HG03025 (cell line): ENCODE results near the gene JTB.
"Not testable (repeated sequence)": the region's sequence is repeated elsewhere in the genome, so short reads cannot be mapped to it uniquely, and the experiment has no call there.

Source experiments
- ATAC-seq: cut with Tn5 transposase; IDR thresholded peaks from one replicate; pipeline ENCODE4 v1.9.1; 2021; ENCODE audit warnings: mild to moderate bottlenecking, moderate library complexity; ENCODE audit not compliant: unreplicated experiment, low FRiP score

JTB gene

DNA sequence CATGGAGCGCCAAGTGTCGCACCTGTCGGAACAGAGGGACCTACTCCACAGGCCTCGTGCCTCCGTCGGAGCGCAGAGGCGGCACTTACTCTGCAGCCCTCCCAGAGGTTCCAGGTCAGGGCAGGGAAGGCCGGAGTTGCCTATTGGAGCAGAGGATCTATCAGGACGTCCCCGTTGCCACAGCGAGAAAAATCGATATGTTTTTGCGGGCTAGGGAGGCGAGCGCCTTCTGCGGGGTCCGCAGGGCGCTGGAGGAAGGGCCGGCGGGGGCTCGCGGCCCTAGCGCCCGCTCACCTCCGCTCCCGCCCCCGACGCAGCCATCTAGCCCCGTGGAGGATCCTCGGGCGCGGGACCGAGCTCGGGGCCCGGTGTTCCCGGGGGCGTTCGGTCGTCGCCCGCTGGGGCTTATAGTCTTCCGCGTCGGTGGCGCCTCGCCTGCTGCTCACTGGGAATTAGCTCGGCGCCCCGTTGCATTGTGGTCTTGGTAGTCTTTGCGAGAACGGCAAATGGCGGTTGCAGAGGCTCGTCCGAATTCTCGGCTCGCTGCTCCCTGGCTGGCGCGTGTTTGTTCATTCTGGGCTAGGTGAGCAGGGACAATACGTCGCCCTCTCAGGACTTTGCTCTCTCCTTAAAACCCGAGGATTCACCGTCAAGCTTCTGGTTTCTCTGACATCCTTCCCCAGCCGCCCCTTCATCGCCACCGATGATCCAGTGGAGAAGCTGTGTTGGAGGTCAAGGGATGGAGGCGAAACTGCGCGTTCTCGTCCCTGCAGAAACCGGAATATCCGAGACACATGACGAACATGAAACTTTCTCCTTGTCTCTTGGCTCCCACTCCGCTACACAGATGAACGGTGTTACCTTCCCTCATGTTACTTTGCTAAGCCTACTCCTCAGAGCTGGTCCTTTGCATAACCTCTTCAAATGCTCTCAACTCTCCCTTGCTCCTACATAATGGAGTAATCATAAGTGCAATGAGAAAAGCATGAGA is at the start of gene JTB:
Gene JTB, minus strand, starts transcription at position 425 of the 991 bp plus-strand sequence. Its CDS starts 422 bp downstream, at position 3.
- peak; percentile 59 for ATAC-seq

DNA sequence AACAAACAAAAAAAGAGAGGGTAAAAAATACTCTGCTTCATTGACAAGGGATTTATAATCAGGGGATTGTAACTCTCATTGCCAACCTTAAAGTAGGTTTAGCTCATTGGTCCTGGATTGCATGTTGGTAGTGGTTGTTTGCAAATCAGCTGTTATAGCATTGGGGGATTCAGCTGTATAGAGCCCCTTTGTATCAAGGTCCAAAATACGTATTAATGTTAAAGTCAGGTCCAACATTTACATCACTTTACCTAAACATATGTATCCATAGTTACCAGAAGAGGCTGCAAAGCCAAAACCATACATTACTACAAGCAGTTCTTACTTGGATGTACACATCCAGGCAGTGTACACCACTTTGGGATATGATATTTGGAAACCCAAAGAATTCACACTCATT is 42.5 kb upstream of the JTB start:
- no peak for ATAC-seq

DNA sequence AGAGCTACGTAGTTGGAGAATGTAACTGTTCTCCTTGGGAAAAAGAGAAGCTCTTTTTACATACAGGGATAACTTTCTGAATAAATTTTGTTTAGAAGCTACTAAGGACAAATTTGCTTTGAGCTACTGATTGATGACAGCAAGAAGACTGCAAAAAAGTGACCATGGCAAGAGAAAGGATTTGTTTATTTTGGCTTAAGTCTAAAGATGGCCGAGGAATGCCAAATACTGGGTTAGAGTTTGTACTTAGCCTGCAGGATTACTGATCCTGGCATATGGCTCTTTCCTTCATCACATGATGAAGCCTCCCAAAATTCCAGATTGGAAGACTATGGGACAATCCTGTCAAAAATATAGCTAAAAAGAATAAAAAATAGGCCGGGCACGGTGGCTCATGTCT is 41.8 kb upstream of the JTB start:
- ATAC-seq: no peak

DNA sequence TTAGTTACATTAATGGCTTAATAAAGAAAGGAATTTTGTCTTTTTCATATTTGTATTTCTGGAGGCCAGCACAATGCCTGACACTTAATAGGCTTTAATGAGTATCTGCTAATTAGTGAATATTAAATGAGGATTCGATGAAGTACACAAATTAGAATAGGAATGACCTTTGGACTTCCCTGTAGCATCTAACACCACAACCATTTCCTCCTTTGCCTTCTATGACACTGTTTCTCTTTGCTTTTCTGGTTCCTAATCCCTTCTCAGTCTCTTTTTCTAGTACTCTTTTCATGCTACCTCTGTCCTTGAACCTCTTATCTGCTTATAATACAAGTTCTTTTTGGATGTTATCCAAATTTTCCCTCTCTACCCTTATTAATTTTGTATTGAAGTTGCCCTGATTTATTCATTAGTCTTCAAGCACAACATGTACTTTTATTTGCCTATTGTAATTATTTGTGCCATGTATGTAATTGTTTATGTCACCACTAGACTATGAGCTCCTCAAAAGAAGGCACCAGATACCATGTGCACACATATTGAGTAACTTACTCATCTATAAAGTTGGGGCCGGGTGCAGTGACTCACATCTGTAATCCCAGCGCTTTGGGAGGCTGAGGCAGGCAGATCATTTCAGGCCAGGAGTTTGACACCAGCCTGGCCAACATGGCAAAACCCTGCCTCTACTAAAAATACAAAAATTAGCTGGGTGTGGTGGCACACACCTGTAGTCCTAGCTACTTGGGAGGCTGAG is 36.9 kb upstream of the JTB start:
- no peak for ATAC-seq

DNA sequence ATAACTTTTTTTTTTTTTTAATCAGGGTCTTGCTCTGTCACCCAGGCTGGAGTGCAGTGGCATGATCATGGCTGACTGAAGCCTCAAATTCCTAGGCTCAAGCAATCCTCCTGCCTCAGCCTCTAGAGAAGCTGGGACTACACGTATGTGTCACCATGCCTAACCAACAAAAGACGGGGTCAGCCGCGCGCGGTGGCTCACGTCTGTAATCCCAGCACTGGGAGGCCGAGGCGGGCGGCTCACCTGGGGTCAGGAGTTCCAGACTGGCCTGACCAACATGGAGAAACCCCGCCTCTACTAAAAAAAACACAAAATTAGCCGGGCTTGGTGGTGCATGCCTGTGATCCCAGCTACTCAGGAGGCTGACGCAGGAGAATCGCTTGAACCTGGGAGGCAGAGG is 35.1 kb upstream of the JTB start:
- not testable (repeated sequence) for ATAC-seq

DNA sequence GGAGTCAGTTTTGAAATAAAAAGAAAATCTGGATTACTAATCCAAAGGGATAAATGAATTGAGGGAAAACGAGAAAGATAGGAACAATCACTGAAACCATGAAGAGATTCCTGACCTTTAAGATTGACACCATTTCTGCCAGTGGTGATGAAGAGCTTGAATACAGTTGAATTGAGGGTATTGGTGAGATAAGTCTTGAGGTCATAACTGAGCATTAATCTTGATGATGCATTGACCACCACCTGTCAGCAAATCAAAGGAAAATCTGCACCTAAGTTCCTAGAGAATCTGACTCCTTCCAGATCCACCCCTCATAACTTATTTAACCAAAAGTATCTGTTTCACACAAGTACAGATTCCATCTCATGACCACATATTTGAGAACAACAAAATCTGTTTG is 34.7 kb upstream of the JTB start:
- no peak for ATAC-seq

DNA sequence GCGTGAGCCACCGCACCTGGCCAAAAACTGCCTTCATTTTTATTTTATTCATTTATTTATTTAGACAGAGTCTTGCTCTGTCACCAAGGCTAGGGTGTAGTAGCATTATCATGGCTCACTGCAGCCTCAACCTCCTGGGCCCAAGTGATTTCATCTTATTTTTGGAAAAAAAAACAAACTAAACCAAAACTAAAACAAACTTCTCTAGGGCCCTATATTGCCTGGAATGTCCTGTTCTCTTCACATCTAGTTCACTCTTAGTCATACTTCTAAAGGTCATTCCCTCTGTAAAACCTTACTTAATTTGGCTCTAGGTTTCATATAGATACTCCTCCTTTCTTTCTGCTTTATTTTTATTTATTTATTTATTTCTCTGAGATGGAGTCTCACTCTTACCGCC is 28.7 kb upstream of the JTB start:
- ATAC-seq: no peak

DNA sequence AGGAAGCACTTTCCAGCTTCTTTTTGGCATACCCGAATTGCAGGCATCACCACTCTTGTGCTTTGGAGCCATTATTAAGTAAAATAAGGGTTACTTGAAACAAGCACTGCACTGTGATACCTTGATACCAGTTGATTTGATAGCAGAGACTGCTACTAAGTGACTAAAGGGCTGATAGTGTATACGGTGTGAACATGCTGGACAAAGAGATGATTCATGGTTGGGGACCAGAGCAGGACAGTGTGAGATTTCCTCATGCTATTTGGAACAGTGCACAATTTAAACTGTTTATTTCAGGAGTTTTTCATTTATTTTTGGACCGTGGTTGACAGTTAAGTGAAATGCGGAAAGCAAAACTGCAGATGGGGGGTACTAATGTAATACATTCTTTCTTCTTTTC is 22.9 kb upstream of the JTB start:
- no peak for ATAC-seq

DNA sequence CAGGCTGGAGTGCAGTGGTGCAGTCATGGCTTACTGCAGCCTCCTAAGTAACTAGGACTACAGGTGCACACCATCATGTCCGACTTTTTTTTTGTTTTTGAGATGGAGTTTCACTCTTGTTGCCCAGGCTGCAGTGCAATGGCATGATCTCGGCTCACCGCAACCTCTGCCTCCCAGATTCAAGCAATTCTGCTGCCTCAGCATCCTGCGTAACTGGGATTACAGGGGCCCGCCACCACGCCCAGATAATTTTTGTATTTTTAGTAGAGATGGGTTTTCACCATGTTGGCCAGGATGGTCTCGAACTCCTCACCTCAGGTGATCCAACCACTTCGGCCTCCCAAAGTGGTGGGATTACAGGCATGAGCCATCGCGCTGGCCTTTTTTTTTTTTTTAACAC is 19.4 kb upstream of the JTB start:
- ATAC-seq: not testable (repeated sequence)

DNA sequence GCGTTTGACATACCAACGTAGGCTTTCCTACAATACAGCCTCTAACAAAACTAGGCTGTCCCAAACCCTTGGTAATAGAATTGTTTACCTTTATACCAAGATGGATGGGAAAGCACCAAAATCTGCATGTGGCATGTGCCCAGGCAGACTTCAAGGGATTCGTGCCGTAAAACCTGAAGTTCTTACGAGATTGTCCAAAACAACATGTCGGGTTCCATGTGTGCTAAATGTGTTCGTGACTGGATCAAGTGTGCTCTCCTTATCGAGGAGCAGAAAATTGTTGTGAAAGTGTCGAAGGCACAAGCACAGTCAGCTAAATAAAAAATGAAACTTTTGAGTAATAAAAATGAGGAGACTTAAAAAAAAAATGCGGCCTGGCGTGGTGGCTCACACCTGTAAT is 18.2 kb upstream of the JTB start:
- no peak for ATAC-seq

DNA sequence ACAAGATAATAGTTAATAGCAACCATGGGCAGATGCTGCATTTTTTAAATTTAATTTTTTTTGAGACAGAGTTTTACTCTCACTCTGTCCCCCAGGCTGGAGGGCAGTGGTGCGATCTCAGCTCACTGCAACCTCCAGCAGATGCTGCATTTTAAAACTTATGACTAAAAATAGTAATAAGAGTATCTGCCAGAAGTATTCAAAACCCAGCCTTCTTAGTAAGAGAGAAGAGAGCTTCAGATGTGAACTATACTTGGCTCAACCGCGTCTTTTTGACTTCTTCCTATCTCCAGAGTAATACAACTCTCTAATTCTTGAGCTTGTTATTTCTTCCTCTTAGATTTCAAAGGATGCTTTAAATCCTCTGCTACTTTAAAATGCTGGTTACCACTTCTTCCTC is 17.7 kb upstream of the JTB start:
- no peak for ATAC-seq

DNA sequence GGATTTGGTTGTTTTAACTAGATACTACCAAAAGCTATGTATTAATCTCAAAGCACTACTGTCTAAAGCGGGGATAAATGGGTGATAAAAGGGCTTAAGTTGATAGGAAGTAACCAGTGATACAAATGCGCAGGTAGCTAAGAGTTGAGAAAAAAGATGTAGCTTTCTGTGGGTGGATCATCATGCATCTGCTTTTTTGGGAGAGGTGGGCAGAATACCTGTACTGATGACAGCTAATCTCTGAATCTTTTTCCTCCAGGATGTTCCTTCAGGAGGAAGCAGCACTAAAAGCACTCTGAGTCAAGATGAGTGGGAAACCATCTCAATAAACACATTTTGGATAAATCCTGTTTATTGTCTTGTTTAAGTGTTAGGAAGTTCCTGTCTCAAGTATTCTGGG is 14.3 kb upstream of the JTB start:
- no peak for ATAC-seq

DNA sequence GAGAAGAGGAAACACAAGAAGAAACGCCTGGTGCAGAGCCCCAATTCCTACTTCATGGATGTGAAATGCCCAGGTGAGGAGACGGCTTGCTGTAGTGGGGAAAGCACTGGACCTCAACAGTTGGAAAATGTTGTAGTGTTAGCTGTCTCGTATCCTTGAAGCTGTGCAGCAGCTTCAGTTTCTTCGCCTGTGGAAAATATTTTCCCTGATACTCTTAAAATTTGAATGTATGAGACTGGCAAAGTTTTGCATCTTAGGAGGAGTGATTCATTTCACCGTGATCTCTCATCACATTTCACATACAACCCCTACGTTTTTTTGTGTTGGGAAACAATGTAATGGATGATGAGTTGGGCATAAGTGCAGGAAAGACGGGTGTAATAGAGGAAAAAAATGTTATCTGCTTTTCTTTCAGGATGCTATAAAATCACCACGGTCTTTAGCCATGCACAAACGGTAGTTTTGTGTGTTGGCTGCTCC is 13.7 kb upstream of the JTB start:
- no peak for ATAC-seq

DNA sequence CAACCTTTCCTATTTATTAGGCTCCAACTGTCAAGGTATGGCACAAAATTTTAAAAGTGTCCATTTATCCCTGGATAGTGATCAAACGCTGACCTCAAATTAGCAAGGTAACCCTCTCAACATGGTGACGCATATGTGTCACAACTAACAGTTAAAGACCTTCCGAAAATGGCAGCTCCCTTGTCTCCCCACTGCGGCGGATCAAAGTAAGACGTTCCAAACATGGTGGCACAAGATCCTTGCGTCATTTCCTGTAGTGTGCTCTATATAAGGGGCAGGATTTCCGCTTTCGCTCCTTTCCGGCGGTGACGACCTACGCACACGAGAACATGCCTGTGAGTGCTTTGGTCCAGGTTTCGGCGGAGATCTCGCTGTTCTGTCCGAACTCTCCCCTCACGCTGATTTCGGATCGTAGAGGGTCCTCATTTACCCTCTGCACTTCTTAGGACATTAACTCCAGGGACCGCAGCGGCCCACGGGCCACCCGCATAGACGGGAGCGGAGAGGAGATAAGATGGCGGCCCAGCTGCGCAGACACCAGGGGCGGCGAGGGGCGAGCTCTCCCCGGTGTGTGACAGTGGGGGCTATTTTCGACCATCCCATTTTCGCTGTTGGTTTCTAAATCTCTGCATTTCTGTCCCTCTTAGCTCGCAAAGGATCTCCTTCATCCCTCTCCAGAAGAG is 13.1 kb upstream of the JTB start, which contains the start of gene RPS27:
Gene RPS27, plus strand, starts transcription at position 295 of the 683 bp plus-strand sequence. Its CDS starts 35 bp downstream, at position 330.
- peak; percentile 67 for ATAC-seq

DNA sequence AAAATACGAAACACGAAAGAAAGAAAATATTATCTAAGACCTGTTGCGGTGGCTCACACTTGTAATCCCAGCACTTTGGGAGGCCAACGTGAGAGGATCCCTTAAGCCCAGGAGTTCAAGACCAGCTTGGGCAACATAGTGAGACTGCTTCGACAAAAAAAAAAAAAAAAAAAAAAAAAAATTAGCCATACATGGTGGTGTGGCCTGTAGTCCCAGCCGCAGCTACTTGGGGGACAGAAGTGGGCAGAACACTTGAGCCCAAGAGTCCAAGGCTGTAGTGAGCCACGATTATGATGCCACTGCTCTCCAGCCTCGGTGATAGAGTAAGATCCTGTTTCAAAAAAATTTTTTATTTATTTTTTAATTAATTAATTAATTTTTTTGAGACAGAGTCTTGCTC is 10.1 kb upstream of the JTB start:
- no peak for ATAC-seq

DNA sequence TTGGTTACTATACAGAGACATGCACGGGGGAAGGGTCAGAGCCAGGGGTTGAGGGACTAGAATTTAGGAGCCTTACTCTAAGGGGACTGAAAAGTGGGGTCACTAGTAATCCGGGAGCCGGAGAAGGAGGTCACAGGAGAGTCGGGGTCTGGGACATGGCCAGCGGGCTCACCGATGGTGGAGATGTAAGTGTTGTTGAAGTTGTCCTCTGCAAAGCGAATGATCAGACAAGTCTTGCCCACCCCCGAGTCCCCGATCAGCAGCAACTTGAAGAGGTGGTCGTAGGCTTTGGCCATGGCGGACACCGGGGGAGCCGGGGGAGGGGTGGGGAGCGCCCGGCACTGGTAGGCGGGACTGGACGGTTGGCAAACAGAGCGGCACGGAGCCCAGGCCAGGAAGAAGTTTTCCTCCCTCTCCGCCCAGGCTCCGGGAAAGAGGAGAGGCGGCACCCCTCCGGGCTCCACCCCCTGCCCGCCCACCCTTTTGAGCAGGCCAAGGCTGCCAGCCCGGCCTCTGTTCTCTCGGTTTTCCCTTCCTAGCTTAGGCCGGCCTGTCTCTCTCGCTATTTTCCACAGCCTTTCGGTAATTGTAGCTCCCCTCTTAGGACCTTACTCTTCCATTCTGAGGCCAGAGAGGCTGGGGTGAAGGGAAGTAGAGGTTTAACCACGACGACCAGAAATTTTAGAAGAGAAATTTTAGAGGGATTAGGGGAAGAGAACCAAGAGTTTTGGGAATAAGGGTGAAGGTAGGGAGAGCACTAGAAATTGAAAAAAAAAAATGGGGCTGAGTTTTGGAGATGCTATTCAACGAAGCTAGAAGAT is 8.7 kb upstream of the JTB start, which contains the start of gene RAB13:
Gene RAB13, minus strand, starts transcription at position 399 of the 821 bp plus-strand sequence. Its CDS starts 103 bp downstream, at position 296.
- no peak for ATAC-seq

DNA sequence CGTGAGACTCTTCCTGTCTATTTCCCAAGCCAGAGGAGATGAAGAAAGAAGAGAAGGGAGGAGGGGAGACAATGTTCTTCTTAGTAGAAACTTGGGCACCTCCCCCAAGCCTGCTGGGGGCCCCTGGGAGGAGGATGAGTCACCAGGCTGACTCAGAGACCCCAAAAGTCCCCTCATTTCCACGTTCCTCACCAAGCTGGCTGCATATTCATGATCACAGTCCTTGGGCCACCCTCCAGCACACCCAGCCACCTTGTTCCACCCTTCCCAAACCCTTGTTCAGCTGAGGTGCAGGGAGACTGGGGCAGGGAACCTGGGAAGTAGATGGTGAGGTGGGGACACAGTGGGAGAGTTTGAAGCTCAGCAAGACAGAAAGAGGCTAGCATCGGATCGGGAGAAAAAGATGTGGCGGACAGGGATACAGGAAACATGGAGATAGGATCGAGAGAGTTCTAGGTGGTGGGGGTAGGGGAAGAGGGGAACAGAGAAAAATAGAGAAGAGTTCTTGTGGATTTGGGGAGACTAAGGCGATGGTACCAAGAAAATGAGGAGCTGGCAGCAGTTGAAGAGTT is 8.0 kb upstream of the JTB start:
- ATAC-seq: no peak

DNA sequence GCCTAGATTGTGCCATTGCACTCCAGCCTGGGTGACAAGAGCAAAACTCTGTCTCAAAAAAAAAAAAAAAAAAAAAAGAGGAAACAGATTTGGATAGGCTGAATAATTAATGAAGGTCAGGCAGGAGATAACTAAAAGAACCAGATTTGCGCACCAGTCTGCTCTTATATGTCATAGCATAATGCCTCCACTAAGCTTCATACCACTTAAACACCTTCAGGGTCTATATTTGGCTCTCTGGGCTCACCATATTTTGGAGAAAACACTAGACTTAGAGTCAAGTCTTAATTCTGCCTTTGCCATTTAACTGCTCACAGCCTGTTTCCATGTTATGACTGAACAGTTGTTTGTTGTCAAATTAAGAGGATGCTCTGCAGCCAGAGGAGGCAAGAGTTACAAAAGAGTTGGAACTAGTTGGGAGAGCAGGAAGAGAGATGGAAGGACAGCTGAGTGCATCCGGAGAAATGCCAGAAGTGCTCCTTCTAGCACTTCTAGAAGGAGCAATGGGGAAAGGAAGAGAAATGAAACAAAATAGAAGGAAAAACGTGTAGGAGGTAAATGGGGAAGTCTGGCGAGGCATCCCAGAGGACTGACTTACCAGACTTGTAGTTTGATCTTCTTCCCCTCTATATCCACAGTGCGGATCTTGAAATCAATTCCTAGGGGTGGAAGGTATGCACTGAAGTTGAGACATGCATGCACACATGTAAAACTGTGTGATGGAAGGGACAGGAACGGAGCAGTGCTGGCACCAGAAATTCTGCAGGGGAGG is 6.8 kb upstream of the JTB start:
- no peak for ATAC-seq

DNA sequence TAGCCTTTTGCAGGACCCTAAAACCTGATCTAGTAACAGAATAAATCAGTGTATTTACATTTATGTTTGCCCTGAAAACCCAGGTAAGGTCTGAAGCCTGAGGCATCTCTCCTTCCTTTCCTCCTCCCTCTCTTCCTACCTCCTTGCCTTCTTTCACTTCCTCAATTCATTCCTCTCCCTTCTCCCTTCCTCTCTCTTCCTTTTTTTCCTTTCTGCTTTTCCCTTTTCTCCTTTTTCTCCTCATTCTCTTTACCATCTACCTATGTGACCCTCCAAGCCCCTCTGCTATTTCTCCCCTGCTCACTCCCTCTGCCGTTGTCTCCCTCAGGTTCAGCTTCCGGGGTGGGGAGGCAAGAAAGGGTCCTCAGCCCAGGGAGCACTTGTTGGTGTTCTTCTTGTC is 4.3 kb upstream of the JTB start:
- ATAC-seq: not testable (repeated sequence)
